Activated B cell treated with CpG ODN at 0.5 μM for 24 hours (primary cell): Measurements from ENCODE around the gene KERA. TPM values are rescaled to one million over a fixed set of nuclear protein-coding genes. Genes with fewer than 3 reads are reported as not detected.

Experiments used
- ATAC-seq: fragments of 200-7000 bp; cut with Tn5 transposase; one replicate; pipeline ENCODE4 v1.10.0; 2021; ENCODE audit warnings: low read depth, mild to moderate bottlenecking, moderate library complexity
- CTCF ChIA-PET: fragments of 350-600 bp; sonication (Branson Sonifier 250); formaldehyde crosslinking; loops from one replicate; lab custom pipeline; 2021; ENCODE audit warnings: antibody characterized with exemption; lab: Charles Lee
- POLR2A ChIA-PET: fragments of 350-600 bp; sonication (Branson Sonifier 250); formaldehyde crosslinking; loops from one replicate; lab custom pipeline; 2021; ENCODE audit warnings: antibody characterized with exemption; lab: Charles Lee
- DNase-seq: peaks from one replicate; pipeline ENCODE4 v3.0.0; 2022
- H3K27ac Mint-ChIP-seq: one replicate; pipeline ENCODE4 v1.8.0; 2020; ENCODE audit warnings: mixed read lengths
- H3K27me3 Mint-ChIP-seq: one replicate; pipeline ENCODE4 v1.8.0; 2021; ENCODE audit warnings: mixed read lengths
- H3K36me3 Mint-ChIP-seq: one replicate; pipeline ENCODE4 v1.8.0; 2021; ENCODE audit warnings: low read depth, mixed read lengths
- H3K4me1 Mint-ChIP-seq: one replicate; pipeline ENCODE4 v1.8.0; 2021; ENCODE audit warnings: mixed read lengths
- H3K4me3 Mint-ChIP-seq: one replicate; pipeline ENCODE4 v1.8.0; 2020; ENCODE audit warnings: mild to moderate bottlenecking, mixed read lengths
- H3K9me3 Mint-ChIP-seq: one replicate; pipeline ENCODE4 v1.8.0; 2020; ENCODE audit warnings: mixed read lengths
- intact Hi-C: fragments of 100-400 bp; cut with micrococcal nuclease; formaldehyde crosslinking; loops from one replicate; pipeline ENCODE4 v1.15.1; 2024
- total RNA-seq: library from RNA; stranded (reverse); gene quantifications from 2 replicates; pipeline ENCODE4 v1.2.3, GENCODE V29; 2022
- TF ChIP-seq, protein P1 (sequence below): fragments of 200-600 bp; IDR thresholded peaks from one replicate; pipeline ENCODE4 v1.8.0; 2022; ENCODE audit warnings: antibody characterized with exemption, mild to moderate bottlenecking

KERA gene
- total RNA-seq, 1 donor from 2014 or later: not detected

DNA sequence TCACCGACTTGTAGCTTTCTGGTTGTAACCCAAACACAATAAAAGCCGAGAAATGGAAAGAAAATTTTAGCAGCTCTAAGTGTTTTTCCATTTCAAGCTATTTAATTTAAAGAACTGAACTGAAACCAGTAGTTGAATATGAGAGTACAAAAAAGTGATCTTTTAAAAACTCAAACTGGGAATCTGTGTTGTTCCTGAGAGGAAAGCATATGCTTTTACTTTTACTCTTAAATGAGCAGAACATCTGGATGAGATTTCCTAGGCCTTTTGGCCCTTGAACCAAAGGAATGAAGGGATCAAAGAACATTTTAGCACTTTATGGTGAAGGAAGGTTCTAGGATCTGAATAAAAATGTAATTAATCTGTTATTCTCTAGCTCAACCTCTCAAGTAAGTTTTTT is 1.3 kb downstream of the KERA start:
- Mint-ChIP-seq H3K9me3 (no peaks in the 10 kb centered on the region), H3K36me3 (no peaks in the 10 kb centered on the region), H3K4me1 (no peaks in the 10 kb centered on the region), H3K27me3 (peaks cover 2% of the 10 kb centered on the region), H3K27ac (no peak overlapping the region), H3K4me3 (no peak overlapping the region)
- ChIA-PET CTCF (no interaction called here), POLR2A (no interaction called here)
- TF ChIP-seq, protein P1, sequence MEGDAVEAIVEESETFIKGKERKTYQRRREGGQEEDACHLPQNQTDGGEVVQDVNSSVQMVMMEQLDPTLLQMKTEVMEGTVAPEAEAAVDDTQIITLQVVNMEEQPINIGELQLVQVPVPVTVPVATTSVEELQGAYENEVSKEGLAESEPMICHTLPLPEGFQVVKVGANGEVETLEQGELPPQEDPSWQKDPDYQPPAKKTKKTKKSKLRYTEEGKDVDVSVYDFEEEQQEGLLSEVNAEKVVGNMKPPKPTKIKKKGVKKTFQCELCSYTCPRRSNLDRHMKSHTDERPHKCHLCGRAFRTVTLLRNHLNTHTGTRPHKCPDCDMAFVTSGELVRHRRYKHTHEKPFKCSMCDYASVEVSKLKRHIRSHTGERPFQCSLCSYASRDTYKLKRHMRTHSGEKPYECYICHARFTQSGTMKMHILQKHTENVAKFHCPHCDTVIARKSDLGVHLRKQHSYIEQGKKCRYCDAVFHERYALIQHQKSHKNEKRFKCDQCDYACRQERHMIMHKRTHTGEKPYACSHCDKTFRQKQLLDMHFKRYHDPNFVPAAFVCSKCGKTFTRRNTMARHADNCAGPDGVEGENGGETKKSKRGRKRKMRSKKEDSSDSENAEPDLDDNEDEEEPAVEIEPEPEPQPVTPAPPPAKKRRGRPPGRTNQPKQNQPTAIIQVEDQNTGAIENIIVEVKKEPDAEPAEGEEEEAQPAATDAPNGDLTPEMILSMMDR: no peak
- ATAC-seq: no peak
- intact Hi-C loops: no loop called here
- DNase-seq: no peak

- Mint-ChIP-seq H3K9me3 (no peaks in the 10 kb centered on the region), H3K4me1 (no peaks in the 10 kb centered on the region), H3K27ac (no peak overlapping the region), H3K4me3 (no peak overlapping the region), H3K27me3 (peaks cover 2% of the 10 kb centered on the region), H3K36me3 (no peaks in the 10 kb centered on the region)
- ChIA-PET CTCF (no interaction called here), POLR2A (no interaction called here)
- intact Hi-C loops: no loop called here
- ATAC-seq (no peak), DNase-seq (no peak)
- TF ChIP-seq, protein P1: no peak
Observed at GRCh38 chr12:91055976-91056375, 1.8 kb downstream of the KERA start.

- intact Hi-C loops: no loop called here
- POLR2A ChIA-PET: no interaction called here
Observed at GRCh38 chr12:91053951-91054715, 3.7 kb downstream of the KERA start.

GRCh38 chr12:91052026-91052425 is 5.8 kb downstream of the KERA start:
- ATAC-seq: no peak
- TF ChIP-seq, protein P1: no peak
- no peaks in the 10 kb centered on the region for H3K9me3 Mint-ChIP-seq
- H3K27me3 Mint-ChIP-seq: peaks cover 2% of the 10 kb centered on the region
- H3K4me1 Mint-ChIP-seq: no peaks in the 10 kb centered on the region
- POLR2A ChIA-PET: no interaction called here
- intact Hi-C loops: no loop called here
- H3K36me3 Mint-ChIP-seq: no peaks in the 10 kb centered on the region
- H3K27ac Mint-ChIP-seq: no peak overlapping the region
- H3K4me3 Mint-ChIP-seq: no peak overlapping the region
- no peak for DNase-seq
- CTCF ChIA-PET: no interaction called here

More at GRCh38 chr12:91053951-91054715, 3.7 kb downstream of the KERA start:
- TF ChIP-seq, protein P1: no peak
- Mint-ChIP-seq H3K9me3 (no peaks in the 10 kb centered on the region), H3K27ac (no peak overlapping the region), H3K36me3 (no peaks in the 10 kb centered on the region), H3K27me3 (peaks cover 2% of the 10 kb centered on the region), H3K4me3 (no peak overlapping the region), H3K4me1 (no peaks in the 10 kb centered on the region)
- DNase-seq (no peak), ATAC-seq (no peak)
- CTCF ChIA-PET: no interaction called here

- no peaks in the 10 kb centered on the region for H3K9me3 Mint-ChIP-seq
- no peak overlapping the region for H3K27ac Mint-ChIP-seq
- TF ChIP-seq, protein P1: no peak
- ATAC-seq (no peak), DNase-seq (no peak)
- ChIA-PET POLR2A (no interaction called here), CTCF (no interaction called here)
- no peaks in the 10 kb centered on the region for H3K27me3 Mint-ChIP-seq
- H3K36me3 Mint-ChIP-seq: no peaks in the 10 kb centered on the region
- no peak overlapping the region for H3K4me3 Mint-ChIP-seq
- no peaks in the 10 kb centered on the region for H3K4me1 Mint-ChIP-seq
- intact Hi-C loops: no loop called here
Observed at GRCh38 chr12:91044586-91044985, 13.2 kb downstream of the KERA start.
